BE2C (cell line): ENCODE results near the gene RTKN2.
A peak's percentile ranks its signal among the peaks of the same experiment; 100 is the strongest.

Experiments
- DNase-seq: peaks from one replicate; pipeline ENCODE4 v3.0.0-alpha.2; 2020
- H3K27me3 ChIP-seq: fragments of 250-450 bp; sonication (Bioruptor Pico); 2 replicates; pipeline ENCODE4 v1.5.1; 2020; ENCODE audit warnings: mild to moderate bottlenecking
- H3K36me3 ChIP-seq: fragments of 250-450 bp; sonication (Bioruptor Pico); 2 replicates; pipeline ENCODE4 v1.5.1; 2020; ENCODE audit warnings: mild to moderate bottlenecking
- H3K4me1 ChIP-seq: fragments of 250-450 bp; sonication (Bioruptor Pico); 2 replicates; pipeline ENCODE4 v1.5.1; 2020
- H3K4me3 ChIP-seq: 2 replicates; pipeline ENCODE4 v1.5.1; 2011; ENCODE audit warnings: low read depth, low read length
- H3K9me3 ChIP-seq: fragments of 250-450 bp; sonication (Bioruptor Pico); 2 replicates; pipeline ENCODE4 v1.5.1; 2020
- TF ChIP-seq, protein P1 (sequence below): IDR thresholded peaks from 2 replicates; pipeline ENCODE4 v1.5.1; 2012; ENCODE audit warnings: mild to moderate bottlenecking, low read depth, low read length

Gene RTKN2

DNA sequence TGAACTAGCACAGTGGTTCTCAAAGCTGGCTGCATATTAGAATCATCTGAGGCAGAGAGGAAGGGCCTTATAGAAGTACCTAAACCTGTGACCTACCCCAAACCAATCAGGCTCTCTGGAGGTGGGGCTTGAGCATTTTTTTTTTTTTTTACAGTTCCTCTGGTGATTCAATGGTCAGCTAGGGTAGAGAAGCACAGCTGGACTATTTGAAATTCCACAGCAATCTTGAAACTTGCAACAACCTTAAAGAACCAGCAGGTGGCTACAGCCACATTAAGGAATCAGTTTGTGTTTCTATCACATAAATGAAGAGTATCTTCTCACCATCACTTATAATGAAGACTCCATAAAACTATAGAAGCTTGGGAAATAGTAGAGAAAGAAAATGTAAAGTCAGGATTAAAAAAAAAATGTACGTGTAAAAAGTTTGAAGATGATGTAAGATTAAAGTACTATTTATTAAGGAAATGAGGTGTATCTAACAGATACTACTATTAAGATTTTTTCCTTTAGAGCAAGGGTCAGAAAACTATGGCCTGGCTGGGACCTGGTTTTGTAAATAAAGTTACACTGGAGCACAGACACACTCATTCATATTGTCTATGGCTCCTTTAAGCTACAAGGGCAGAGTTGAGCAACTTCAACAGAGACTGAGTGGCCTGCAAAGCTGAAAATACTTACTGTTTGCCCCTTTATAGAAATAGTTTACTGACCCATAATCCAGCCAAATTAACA lies 3.8 kb downstream of the RTKN2 start:
- DNase-seq, result no peak
- H3K36me3 ChIP-seq, result no peaks in the 10 kb centered on the region
- H3K4me1 ChIP-seq, result no peaks in the 10 kb centered on the region
- no peaks in the 10 kb centered on the region for H3K9me3 ChIP-seq
- no peaks in the 10 kb centered on the region for H3K27me3 ChIP-seq
- no peak overlapping the region for H3K4me3 ChIP-seq
- TF ChIP-seq, protein P1, sequence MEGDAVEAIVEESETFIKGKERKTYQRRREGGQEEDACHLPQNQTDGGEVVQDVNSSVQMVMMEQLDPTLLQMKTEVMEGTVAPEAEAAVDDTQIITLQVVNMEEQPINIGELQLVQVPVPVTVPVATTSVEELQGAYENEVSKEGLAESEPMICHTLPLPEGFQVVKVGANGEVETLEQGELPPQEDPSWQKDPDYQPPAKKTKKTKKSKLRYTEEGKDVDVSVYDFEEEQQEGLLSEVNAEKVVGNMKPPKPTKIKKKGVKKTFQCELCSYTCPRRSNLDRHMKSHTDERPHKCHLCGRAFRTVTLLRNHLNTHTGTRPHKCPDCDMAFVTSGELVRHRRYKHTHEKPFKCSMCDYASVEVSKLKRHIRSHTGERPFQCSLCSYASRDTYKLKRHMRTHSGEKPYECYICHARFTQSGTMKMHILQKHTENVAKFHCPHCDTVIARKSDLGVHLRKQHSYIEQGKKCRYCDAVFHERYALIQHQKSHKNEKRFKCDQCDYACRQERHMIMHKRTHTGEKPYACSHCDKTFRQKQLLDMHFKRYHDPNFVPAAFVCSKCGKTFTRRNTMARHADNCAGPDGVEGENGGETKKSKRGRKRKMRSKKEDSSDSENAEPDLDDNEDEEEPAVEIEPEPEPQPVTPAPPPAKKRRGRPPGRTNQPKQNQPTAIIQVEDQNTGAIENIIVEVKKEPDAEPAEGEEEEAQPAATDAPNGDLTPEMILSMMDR, result peak; percentile 59

DNA sequence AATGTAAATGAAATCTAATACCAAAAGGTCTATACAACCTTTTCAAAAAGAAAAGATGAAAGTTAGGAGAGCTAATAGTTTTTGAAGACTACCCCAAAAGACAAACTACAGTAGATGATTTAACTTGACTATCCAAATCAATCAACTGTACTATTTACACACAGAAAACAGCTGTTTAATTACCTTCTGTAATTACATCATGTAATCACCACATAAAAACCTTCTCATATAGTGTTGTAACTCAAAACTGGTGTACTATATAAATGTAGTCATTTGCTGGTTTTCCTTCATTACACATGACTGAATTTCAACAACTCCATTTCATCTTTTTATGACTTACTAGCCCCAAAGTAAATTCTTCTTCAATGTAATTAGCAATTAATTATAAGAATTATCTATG lies 4.5 kb downstream of the RTKN2 start:
- no peaks in the 10 kb centered on the region for H3K27me3 ChIP-seq
- H3K9me3 ChIP-seq, result no peaks in the 10 kb centered on the region
- H3K4me1 ChIP-seq, result no peaks in the 10 kb centered on the region
- H3K36me3 ChIP-seq, result no peaks in the 10 kb centered on the region
- H3K4me3 ChIP-seq, result no peak overlapping the region
- DNase-seq, result no peak
- TF ChIP-seq, protein P1, result no peak

DNA sequence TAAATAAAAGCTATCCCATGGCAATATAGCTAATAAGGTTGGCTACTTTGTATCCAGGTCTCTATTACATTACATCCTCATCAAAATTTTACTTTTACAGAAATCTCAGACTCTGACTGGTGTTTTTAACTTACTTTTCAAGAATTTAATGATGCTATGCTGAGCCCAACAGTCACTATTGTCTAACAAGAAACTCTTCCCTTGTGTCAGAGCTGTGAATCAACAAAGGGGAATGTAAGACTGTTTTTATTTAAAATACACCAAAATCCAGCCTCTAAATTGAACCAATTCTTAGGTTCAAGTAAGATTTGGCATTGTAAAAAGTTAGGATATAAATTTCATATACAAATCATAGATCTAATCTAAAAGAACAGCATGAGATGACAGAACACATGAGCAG lies 7.0 kb downstream of the RTKN2 start:
- no peaks in the 10 kb centered on the region for H3K4me1 ChIP-seq
- no peaks in the 10 kb centered on the region for H3K36me3 ChIP-seq
- no peaks in the 10 kb centered on the region for H3K27me3 ChIP-seq
- no peak for DNase-seq
- no peaks in the 10 kb centered on the region for H3K9me3 ChIP-seq
- TF ChIP-seq, protein P1, result no peak
- H3K4me3 ChIP-seq, result no peak overlapping the region

DNA sequence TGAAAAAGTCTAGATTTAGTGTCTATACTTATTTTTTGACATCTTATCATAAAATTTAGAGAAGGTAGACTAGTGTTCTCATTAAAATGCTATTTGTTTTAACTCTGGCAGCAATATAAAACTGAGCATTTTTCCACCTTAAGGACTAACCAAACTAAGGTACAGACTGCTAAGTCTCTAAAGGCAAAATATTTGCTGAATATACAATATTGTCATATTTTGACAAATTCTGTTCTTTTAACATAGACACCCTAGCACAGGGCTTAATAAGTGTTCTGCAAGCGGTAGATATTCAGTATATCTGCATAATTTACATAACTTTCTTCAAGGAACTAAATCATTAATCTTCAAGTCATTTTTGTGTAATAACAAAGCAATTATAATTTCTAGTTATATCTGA lies 8.6 kb downstream of the RTKN2 start:
- DNase-seq, result no peak
- Histone ChIP-seq H3K36me3 (no peaks in the 10 kb centered on the region), H3K27me3 (no peaks in the 10 kb centered on the region), H3K4me1 (no peaks in the 10 kb centered on the region), H3K4me3 (no peak overlapping the region), H3K9me3 (no peaks in the 10 kb centered on the region)
- TF ChIP-seq, protein P1, result no peak

DNA sequence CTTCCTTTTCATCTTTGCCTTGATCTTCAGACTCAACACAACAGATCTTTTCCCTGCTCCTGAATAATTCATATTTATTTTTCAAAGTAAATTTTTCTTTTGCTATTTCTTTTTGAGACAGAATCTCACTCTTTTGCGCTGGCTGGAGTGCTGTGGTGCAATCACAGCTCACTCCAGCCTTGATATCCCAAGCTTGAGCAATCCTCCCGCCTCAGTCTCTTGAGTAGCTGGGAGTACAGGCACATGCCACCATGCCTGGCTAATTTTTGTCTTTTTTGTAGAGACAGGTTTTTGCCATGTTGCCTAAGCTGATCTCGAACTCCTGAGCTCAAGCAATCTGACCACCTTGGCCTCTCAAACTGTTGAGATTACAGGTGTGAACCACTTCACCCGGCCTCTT lies 9.2 kb downstream of the RTKN2 start:
- no peaks in the 10 kb centered on the region for H3K4me1 ChIP-seq
- no peaks in the 10 kb centered on the region for H3K36me3 ChIP-seq
- no peaks in the 10 kb centered on the region for H3K27me3 ChIP-seq
- H3K9me3 ChIP-seq, result no peaks in the 10 kb centered on the region
- H3K4me3 ChIP-seq, result no peak overlapping the region
- TF ChIP-seq, protein P1, result no peak
- DNase-seq, result no peak

DNA sequence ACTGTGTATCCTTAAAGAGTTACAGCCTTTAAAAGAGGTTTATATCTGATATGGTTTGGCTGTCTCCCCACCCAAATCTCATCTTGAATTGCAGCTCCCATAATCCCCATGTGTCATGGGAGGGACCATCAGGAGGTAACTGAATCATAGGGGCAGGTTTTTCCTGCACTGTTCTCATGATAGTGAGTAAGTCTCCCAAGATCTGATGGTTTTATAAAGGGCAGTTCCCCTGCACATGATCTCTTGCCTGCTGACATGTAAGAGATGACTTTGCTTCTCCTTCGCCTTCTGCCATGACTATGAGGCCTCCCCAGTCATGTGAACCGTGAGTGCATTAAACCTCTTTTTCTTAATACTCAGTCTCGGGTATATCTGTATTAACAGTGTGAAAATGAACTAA lies 9.7 kb downstream of the RTKN2 start:
- TF ChIP-seq, protein P1, result no peak
- H3K27me3 ChIP-seq, result no peaks in the 10 kb centered on the region
- H3K4me1 ChIP-seq, result no peaks in the 10 kb centered on the region
- no peak for DNase-seq
- H3K4me3 ChIP-seq, result no peak overlapping the region
- no peaks in the 10 kb centered on the region for H3K36me3 ChIP-seq
- H3K9me3 ChIP-seq, result no peaks in the 10 kb centered on the region
